ENCODE results near the gene PCNX2. TPM values are rescaled to one million over a fixed set of nuclear protein-coding genes. Genes with fewer than 3 reads are reported as not detected.

The PCNX2 gene
- total and polyA plus RNA-seq, 2 of the 13 experiments (the other 11 are each of a cell fraction or from before 2014, with no cell fraction given), result 0.11 to 0.42 TPM

- Histone ChIP-seq H3K4me2 (ENCODE audit: low read depth, low read length) (no peak overlapping the region), H2AFZ (ENCODE audit: low read length) (no peak overlapping the region), H3K4me3 (replicated peaks in 1 of 3; ENCODE audit: insufficient read depth in 1 of 3, low read depth in 2 of 3, low read length in 3 of 3) (no peak overlapping the region), H3K27ac (ENCODE audit: extremely low read length, insufficient read depth, low read length) (no peak overlapping the region), H3K79me2 (ENCODE audit: insufficient read depth, low read length) (no peaks in the 10 kb centered on the region), H3K4me1 (ENCODE audit: insufficient read depth, low read length) (no peaks in the 10 kb centered on the region), H3K27me3 (ENCODE audit: control insufficient read depth in 1 of 2, insufficient read depth in 2 of 2, low read length in 2 of 2) (peaks cover 0 to 23% of the 10 kb centered on the region in 2 experiments; a peak in 3 of 5 replicates), H3K9me3 (ENCODE audit: low read length) (no peaks in the 10 kb centered on the region), H4K20me1 (ENCODE audit: insufficient read depth, low read length) (no peaks in the 10 kb centered on the region), H3K36me3 (replicated peaks in 1 of 2; ENCODE audit: control insufficient read depth in 1 of 2, insufficient read depth in 2 of 2, low read length in 2 of 2) (no peaks in the 10 kb centered on the region), H3K9ac (ENCODE audit: insufficient read depth, low read depth, low read length) (no peak overlapping the region)
- CTCF ChIA-PET (ENCODE audit: low intra/inter-chr PET ratio, low total read pairs), result no interaction called here
- WGBS (ENCODE audit: low lambda C conversion rate), result 0% methylated on average over 3 of the region's 3 CpGs
- FAIRE-seq (no peak), DNase-seq (ENCODE audit: low spot score) (no peak), ATAC-seq (no peak)
- no TSS peak for BruUV-seq (replicated peaks)
- intact Hi-C loops (cut with micrococcal nuclease; ENCODE audit: unreplicated experiment) (no loop called here), in situ Hi-C loops (cut with HindIII; ENCODE audit: extremely low pct_ligation_motif_present, low pct_unique_long_range_greater_than_20kb) (no loop called here)
- POLR2A ChIA-PET, result no interaction called here
- TF ChIP-seq CHD2 (IDR thresholded peaks at IDR 0.05; ENCODE audit: low read depth, low read length) (no peak), SPEN (CRISPR knock-in tag; IDR thresholded peaks at IDR 0.05; ENCODE audit: low read depth) (no peak), ZNF646 (CRISPR knock-in tag; IDR thresholded peaks at IDR 0.05) (no peak), ZSCAN30 (CRISPR knock-in tag; IDR thresholded peaks at IDR 0.05) (no peak), ZBED4 (CRISPR knock-in tag; IDR thresholded peaks at IDR 0.05; ENCODE audit: borderline replicate concordance) (no peak), ZNF589 (CRISPR knock-in tag; conservative IDR thresholded peaks at IDR 0.05) (no peak), ZNF687 (CRISPR knock-in tag; IDR thresholded peaks at IDR 0.05) (no peak), PAWR (CRISPR knock-in tag; IDR thresholded peaks at IDR 0.05; ENCODE audit: borderline replicate concordance) (no peak)
Observed at GRCh38 chr1:233019083-233019482, 276.4 kb downstream of the PCNX2 start.
